GM18499 (cell line): ENCODE results near the gene TLCD3B.

Source experiments
- ATAC-seq: cut with Tn5 transposase; IDR thresholded peaks from one replicate; pipeline ENCODE4 v1.9.1; 2021; ENCODE audit warnings: moderate number of reproducible peaks; ENCODE audit not compliant: insufficient read depth, unreplicated experiment

Gene TLCD3B

DNA sequence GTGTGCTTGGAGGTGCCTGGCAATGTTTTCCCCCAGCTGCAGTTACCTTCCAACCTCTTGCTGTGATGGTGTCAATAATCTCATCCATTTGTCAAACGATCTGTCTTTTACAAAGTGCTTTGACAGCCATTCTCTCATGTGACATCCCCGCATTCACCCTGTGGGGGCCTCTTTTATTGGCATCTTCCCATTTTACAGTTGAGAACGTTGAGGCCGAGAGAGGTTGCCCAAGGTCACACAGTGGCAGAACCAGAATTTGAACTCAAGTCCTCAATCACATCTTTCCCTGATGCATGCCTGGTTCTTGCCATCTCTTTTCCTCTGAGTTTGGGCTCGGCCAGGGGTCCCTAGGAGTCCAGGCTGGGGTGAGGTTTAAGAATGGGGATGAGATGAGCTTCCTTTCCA lies 55.9 kb downstream of the TLCD3B start:
- no peak for ATAC-seq
